Measurements from ENCODE around the gene UGCG. TPM values are rescaled to one million over a fixed set of nuclear protein-coding genes. Genes with fewer than 3 reads are reported as not detected.

The UGCG gene
- total RNA-seq, 2 experiments from 2014 or later = 42.1 to 44.0 TPM

DNA sequence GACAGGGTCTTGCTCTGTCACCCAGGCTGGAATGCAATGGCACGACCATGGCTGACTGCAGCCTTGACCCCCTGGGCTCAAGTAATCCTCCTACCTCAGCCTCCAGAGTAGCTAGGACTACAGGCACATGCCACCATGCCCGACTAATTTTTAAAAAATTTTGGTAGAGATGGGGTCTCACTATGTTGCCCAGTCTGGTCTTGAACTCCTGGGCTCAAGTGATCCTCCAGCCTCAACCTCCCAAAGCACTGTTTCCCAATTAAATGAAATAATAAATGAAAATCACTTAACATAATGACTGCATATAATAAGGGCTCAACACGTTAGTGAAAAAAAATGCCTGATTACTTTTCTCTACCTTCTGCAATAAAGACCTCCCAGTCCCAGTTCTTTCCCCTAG lies 71.0 kb downstream of the UGCG start:
- Histone ChIP-seq H3K27ac (ENCODE audit: low read depth in 1 of 2, low read length in 2 of 2) (no peak overlapping the region), H3K27me3 (ENCODE audit: control insufficient read depth in 1 of 2, insufficient read depth in 2 of 2, low read length in 2 of 2) (no peaks in the 10 kb centered on the region), H3K36me3 (ENCODE audit: insufficient read depth, low read length) (no peaks in the 10 kb centered on the region), H3K4me1 (ENCODE audit: insufficient read depth, low read length) (no peaks in the 10 kb centered on the region), H3K4me3 (ENCODE audit: low read length) (no peak overlapping the region), H3K9me3 (ENCODE audit: control insufficient read depth in 1 of 2, insufficient read depth in 1 of 2, low read length in 2 of 2) (no peaks in the 10 kb centered on the region)
- H3K9me3 Mint-ChIP-seq = no peaks in the 10 kb centered on the region
- H3K36me3 Mint-ChIP-seq (ENCODE audit: low read depth) = no peaks in the 10 kb centered on the region
- ChIA-PET CTCF (interaction anchor here (0.6 kb wide), 1 partner anchor 1293 kb away, joined by 3 read pairs; no protein-coding TSS in a partner anchor), POLR2A (no interaction called here)
- ATAC-seq (ENCODE audit: poor library complexity) (no peak), DNase-seq (no peak)
- intact Hi-C loops (cut with DNase I, micrococcal nuclease) = no loop called here
- peaks cover 3% of the 10 kb centered on the region for H3K4me1 Mint-ChIP-seq (ENCODE audit: low read depth)
- no peaks in the 10 kb centered on the region for H3K27me3 Mint-ChIP-seq
- TF ChIP-seq, protein P1, sequence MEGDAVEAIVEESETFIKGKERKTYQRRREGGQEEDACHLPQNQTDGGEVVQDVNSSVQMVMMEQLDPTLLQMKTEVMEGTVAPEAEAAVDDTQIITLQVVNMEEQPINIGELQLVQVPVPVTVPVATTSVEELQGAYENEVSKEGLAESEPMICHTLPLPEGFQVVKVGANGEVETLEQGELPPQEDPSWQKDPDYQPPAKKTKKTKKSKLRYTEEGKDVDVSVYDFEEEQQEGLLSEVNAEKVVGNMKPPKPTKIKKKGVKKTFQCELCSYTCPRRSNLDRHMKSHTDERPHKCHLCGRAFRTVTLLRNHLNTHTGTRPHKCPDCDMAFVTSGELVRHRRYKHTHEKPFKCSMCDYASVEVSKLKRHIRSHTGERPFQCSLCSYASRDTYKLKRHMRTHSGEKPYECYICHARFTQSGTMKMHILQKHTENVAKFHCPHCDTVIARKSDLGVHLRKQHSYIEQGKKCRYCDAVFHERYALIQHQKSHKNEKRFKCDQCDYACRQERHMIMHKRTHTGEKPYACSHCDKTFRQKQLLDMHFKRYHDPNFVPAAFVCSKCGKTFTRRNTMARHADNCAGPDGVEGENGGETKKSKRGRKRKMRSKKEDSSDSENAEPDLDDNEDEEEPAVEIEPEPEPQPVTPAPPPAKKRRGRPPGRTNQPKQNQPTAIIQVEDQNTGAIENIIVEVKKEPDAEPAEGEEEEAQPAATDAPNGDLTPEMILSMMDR (IDR thresholded peaks at IDR 0.05) = no peak
- H3K4me3 Mint-ChIP-seq = no peak overlapping the region
- no peak overlapping the region for H3K27ac Mint-ChIP-seq

DNA sequence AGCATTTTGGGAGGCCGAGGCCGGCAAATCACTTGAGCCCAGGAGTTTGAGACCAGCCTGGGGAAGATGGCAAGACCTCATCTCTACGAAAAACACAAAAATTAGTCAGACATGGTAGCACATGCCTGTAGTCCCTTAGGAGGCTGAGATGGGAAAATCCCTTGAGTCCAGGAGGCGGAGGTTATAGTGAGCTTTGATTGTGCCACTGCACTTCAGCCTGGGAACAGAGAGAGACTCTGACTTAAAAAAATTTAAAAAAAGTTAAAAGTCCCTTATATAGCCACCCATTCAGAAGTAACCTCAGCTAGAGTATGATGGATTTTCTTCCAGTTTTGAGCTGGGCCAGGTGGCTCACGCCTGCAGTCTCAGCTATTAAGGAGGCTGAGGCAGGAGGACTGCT lies 72.4 kb downstream of the UGCG start:
- no peaks in the 10 kb centered on the region for H3K27me3 Mint-ChIP-seq
- ChIA-PET POLR2A (no interaction called here), CTCF (no interaction called here)
- Histone ChIP-seq H3K27me3 (ENCODE audit: control insufficient read depth in 1 of 2, insufficient read depth in 2 of 2, low read length in 2 of 2) (no peaks in the 10 kb centered on the region), H3K4me1 (ENCODE audit: insufficient read depth, low read length) (no peaks in the 10 kb centered on the region), H3K36me3 (ENCODE audit: insufficient read depth, low read length) (no peaks in the 10 kb centered on the region), H3K9me3 (ENCODE audit: control insufficient read depth in 1 of 2, insufficient read depth in 1 of 2, low read length in 2 of 2) (no peaks in the 10 kb centered on the region), H3K4me3 (ENCODE audit: low read length) (no peak overlapping the region), H3K27ac (ENCODE audit: low read depth in 1 of 2, low read length in 2 of 2) (no peak overlapping the region)
- intact Hi-C loops (cut with DNase I, micrococcal nuclease) = no loop called here
- TF ChIP-seq, protein P1 (IDR thresholded peaks at IDR 0.05) = no peak
- no peak overlapping the region for H3K4me3 Mint-ChIP-seq
- H3K4me1 Mint-ChIP-seq (ENCODE audit: low read depth) = peaks cover 3% of the 10 kb centered on the region
- ATAC-seq (ENCODE audit: poor library complexity) = no peak
- DNase-seq = no peak
- H3K27ac Mint-ChIP-seq = no peak overlapping the region
- no peaks in the 10 kb centered on the region for H3K9me3 Mint-ChIP-seq
- H3K36me3 Mint-ChIP-seq (ENCODE audit: low read depth) = no peaks in the 10 kb centered on the region

DNA sequence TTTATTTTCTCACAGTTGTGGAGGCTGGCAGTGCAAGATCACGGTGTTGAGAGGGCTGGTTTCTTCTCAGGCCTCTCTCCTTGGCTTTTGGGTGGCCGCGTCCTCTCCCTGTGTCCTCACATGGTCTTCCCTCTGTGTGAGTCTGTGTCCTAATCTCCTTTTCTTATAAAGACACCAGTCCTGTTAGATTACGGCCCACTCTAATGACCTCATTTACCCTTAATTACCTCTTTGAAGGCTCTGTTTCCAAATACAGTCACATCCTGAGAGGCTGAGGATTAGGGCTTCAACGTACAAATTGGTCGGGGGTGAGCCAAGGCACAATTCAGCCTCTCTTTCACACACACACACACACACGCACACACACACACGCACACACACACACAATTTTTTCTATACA lies 73.0 kb downstream of the UGCG start:
- TF ChIP-seq, protein P1 (IDR thresholded peaks at IDR 0.05) = no peak
- no peak overlapping the region for H3K4me3 ChIP-seq (ENCODE audit: low read length)
- no peaks in the 10 kb centered on the region for H3K9me3 ChIP-seq (ENCODE audit: control insufficient read depth in 1 of 2, insufficient read depth in 1 of 2, low read length in 2 of 2)
- Mint-ChIP-seq H3K4me3 (no peak overlapping the region), H3K27ac (no peak overlapping the region), H3K4me1 (ENCODE audit: low read depth) (peaks cover 3% of the 10 kb centered on the region), H3K27me3 (no peaks in the 10 kb centered on the region), H3K36me3 (ENCODE audit: low read depth) (no peaks in the 10 kb centered on the region), H3K9me3 (no peaks in the 10 kb centered on the region)
- no peak overlapping the region for H3K27ac ChIP-seq (ENCODE audit: low read depth in 1 of 2, low read length in 2 of 2)
- no peaks in the 10 kb centered on the region for H3K27me3 ChIP-seq (ENCODE audit: control insufficient read depth in 1 of 2, insufficient read depth in 2 of 2, low read length in 2 of 2)
- H3K4me1 ChIP-seq (ENCODE audit: insufficient read depth, low read length) = no peaks in the 10 kb centered on the region
- DNase-seq (no peak), ATAC-seq (ENCODE audit: poor library complexity) (no peak)
- intact Hi-C loops (cut with DNase I, micrococcal nuclease) = loop anchor here in 1 of 2 experiments (10.0 kb wide), 1 partner anchor 375 kb away; the partner anchor contains the start of gene PTGR1
- POLR2A ChIA-PET = no interaction called here
- no peaks in the 10 kb centered on the region for H3K36me3 ChIP-seq (ENCODE audit: insufficient read depth, low read length)
- CTCF ChIA-PET = no interaction called here
